ENCODE measurements around the gene EPHA3. TPM values are rescaled to one million over a fixed set of nuclear protein-coding genes. Genes with fewer than 3 reads are reported as not detected.

The EPHA3 gene
- total RNA-seq, 2 experiments from 2014 or later: not detected

DNA sequence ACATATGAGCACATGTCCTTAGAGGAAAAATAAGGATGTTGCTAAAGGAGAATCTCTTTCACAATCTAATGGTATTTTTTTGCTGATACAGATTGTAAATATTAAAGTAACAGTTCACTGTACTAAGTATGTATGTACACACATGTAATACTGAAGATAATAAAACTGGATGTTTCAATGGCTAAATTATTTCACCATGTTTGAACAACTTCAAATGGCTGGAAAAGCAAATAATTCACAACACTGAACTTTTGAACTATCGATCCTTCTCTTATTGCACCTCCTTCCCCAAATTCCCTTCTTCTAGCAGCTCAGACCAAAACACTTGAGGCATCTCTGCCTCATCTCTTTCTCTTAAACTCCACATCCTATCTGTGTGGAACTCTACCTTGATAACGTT is 149.5 kb downstream of the EPHA3 start:
- ATAC-seq (ENCODE audit: poor library complexity): no peak
- H3K4me1 Mint-ChIP-seq (ENCODE audit: low read depth): no peaks in the 10 kb centered on the region
- H3K4me3 Mint-ChIP-seq: no peak overlapping the region
- Histone ChIP-seq H3K27ac (ENCODE audit: low read depth in 1 of 2, low read length in 2 of 2) (no peak overlapping the region), H3K36me3 (ENCODE audit: insufficient read depth, low read length) (no peaks in the 10 kb centered on the region), H3K9me3 (ENCODE audit: control insufficient read depth in 1 of 2, insufficient read depth in 1 of 2, low read length in 2 of 2) (peaks cover 0 to 3% of the 10 kb centered on the region in 2 experiments), H3K27me3 (ENCODE audit: control insufficient read depth in 1 of 2, insufficient read depth in 2 of 2, low read length in 2 of 2) (no peaks in the 10 kb centered on the region), H3K4me3 (ENCODE audit: low read length) (no peak overlapping the region), H3K4me1 (ENCODE audit: insufficient read depth, low read length) (no peaks in the 10 kb centered on the region)
- no peaks in the 10 kb centered on the region for H3K9me3 Mint-ChIP-seq
- ChIA-PET CTCF (no interaction called here), POLR2A (no interaction called here)
- no peak overlapping the region for H3K27ac Mint-ChIP-seq
- intact Hi-C loops (cut with DNase I, micrococcal nuclease): no loop called here
- no peaks in the 10 kb centered on the region for H3K27me3 Mint-ChIP-seq
- H3K36me3 Mint-ChIP-seq (ENCODE audit: low read depth): no peaks in the 10 kb centered on the region
- DNase-seq: no peak
- TF ChIP-seq, protein P1, sequence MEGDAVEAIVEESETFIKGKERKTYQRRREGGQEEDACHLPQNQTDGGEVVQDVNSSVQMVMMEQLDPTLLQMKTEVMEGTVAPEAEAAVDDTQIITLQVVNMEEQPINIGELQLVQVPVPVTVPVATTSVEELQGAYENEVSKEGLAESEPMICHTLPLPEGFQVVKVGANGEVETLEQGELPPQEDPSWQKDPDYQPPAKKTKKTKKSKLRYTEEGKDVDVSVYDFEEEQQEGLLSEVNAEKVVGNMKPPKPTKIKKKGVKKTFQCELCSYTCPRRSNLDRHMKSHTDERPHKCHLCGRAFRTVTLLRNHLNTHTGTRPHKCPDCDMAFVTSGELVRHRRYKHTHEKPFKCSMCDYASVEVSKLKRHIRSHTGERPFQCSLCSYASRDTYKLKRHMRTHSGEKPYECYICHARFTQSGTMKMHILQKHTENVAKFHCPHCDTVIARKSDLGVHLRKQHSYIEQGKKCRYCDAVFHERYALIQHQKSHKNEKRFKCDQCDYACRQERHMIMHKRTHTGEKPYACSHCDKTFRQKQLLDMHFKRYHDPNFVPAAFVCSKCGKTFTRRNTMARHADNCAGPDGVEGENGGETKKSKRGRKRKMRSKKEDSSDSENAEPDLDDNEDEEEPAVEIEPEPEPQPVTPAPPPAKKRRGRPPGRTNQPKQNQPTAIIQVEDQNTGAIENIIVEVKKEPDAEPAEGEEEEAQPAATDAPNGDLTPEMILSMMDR (IDR thresholded peaks at IDR 0.05): no peak

DNA sequence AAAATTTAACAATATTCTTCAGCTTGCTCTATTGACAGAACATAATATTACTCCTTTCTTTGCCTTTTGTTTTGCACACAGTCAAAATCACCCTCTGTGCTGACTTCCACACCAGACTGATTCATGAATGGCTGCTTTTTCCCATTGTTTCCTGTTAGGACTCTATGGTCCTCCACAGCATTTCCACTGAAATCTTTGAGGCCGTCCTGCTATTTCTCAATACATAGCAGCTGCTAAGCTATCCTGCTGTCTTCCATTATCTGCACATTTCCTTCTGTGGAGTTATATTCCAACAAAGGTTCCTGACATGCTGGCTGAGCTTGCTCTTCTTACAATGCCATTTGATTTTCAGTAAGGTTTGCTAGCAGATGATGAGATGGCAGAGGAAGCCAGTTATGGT is 153.3 kb downstream of the EPHA3 start:
- CTCF ChIA-PET: no interaction called here
- H3K36me3 ChIP-seq (ENCODE audit: insufficient read depth, low read length): no peaks in the 10 kb centered on the region
- no peak overlapping the region for H3K4me3 ChIP-seq (ENCODE audit: low read length)
- intact Hi-C loops (cut with DNase I, micrococcal nuclease): no loop called here
- H3K9me3 Mint-ChIP-seq: peaks cover 5% of the 10 kb centered on the region
- DNase-seq (no peak), ATAC-seq (ENCODE audit: poor library complexity) (no peak)
- H3K4me1 Mint-ChIP-seq (ENCODE audit: low read depth): no peaks in the 10 kb centered on the region
- POLR2A ChIA-PET: no interaction called here
- no peaks in the 10 kb centered on the region for H3K27me3 ChIP-seq (ENCODE audit: control insufficient read depth in 1 of 2, insufficient read depth in 2 of 2, low read length in 2 of 2)
- H3K27ac Mint-ChIP-seq: no peak overlapping the region
- peaks cover 0 to 8% of the 10 kb centered on the region in 2 experiments for H3K9me3 ChIP-seq (ENCODE audit: control insufficient read depth in 1 of 2, insufficient read depth in 1 of 2, low read length in 2 of 2)
- H3K4me3 Mint-ChIP-seq: no peak overlapping the region
- H3K4me1 ChIP-seq (ENCODE audit: insufficient read depth, low read length): no peaks in the 10 kb centered on the region
- TF ChIP-seq, protein P1 (IDR thresholded peaks at IDR 0.05): no peak
- H3K27ac ChIP-seq (ENCODE audit: low read depth in 1 of 2, low read length in 2 of 2): no peak overlapping the region
- no peaks in the 10 kb centered on the region for H3K36me3 Mint-ChIP-seq (ENCODE audit: low read depth)
- no peaks in the 10 kb centered on the region for H3K27me3 Mint-ChIP-seq

DNA sequence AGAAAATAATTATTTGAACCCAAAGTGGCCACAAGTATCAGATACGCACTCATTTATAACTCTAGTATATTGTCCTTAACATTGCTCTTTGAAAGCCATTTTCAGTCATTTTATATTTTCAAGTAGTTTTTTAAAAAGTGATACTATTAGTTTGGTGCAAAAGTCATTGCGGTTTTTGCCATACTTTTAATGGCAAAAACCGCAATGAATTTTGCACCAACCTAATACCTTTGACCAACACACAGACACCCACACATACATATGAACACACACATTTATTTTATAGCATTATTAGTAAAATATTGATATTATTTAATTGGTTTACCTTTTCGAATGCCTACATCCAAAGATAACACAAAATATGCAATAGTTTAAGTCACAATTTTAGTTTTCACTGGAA is 154.3 kb downstream of the EPHA3 start:
- no peak for DNase-seq
- no peaks in the 10 kb centered on the region for H3K27me3 ChIP-seq (ENCODE audit: control insufficient read depth in 1 of 2, insufficient read depth in 2 of 2, low read length in 2 of 2)
- ATAC-seq (ENCODE audit: poor library complexity): no peak
- H3K4me3 ChIP-seq (ENCODE audit: low read length): no peak overlapping the region
- TF ChIP-seq, protein P1 (IDR thresholded peaks at IDR 0.05): no peak
- Mint-ChIP-seq H3K4me3 (no peak overlapping the region), H3K27me3 (no peaks in the 10 kb centered on the region), H3K9me3 (peaks cover 5% of the 10 kb centered on the region), H3K27ac (no peak overlapping the region), H3K4me1 (ENCODE audit: low read depth) (no peaks in the 10 kb centered on the region), H3K36me3 (ENCODE audit: low read depth) (no peaks in the 10 kb centered on the region)
- peaks cover 0 to 5% of the 10 kb centered on the region in 2 experiments for H3K9me3 ChIP-seq (ENCODE audit: control insufficient read depth in 1 of 2, insufficient read depth in 1 of 2, low read length in 2 of 2)
- ChIA-PET POLR2A (no interaction called here), CTCF (no interaction called here)
- no peak overlapping the region for H3K27ac ChIP-seq (ENCODE audit: low read depth in 1 of 2, low read length in 2 of 2)
- no peaks in the 10 kb centered on the region for H3K4me1 ChIP-seq (ENCODE audit: insufficient read depth, low read length)
- intact Hi-C loops (cut with DNase I, micrococcal nuclease): no loop called here
- no peaks in the 10 kb centered on the region for H3K36me3 ChIP-seq (ENCODE audit: insufficient read depth, low read length)

All from CD4-positive, alpha-beta T cell (primary cell).